ENCODE measurements around the gene LAMA5. TPM values are rescaled to one million over a fixed set of nuclear protein-coding genes. Genes with fewer than 3 reads are reported as not detected.

The LAMA5 gene
- polyA plus RNA-seq, 1 donor (not counting 4 experiments of a cell fraction or from before 2014, with no cell fraction given) = 8.7 TPM

DNA sequence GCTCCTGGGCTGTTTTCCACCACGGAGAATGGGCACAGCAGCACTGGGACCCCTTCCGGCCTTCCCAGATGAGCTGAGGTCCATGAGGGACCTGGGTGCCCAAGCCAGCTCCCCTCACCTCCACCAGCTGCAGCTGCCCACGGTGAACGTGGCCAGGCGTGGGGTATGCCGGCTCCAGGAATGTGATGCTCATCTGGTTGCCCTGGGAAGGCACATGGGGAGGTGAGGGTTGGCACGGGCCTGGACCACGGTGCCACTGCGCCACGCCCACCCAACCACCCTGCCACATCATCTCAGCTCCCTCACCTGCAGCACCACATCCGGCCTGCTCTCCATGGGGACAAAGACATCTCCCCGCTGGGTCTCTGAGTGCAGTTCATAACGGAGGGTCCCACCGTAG lies 40.6 kb downstream of the LAMA5 start:
- no peak for DNase-seq (ENCODE audit: low read depth, low spot score)
- Histone ChIP-seq H3K27ac (ENCODE audit: control insufficient read depth, insufficient read depth, low read length) (no peak overlapping the region), H3K27me3 (ENCODE audit: control insufficient read depth, extremely low read depth, insufficient read depth, low read length) (no peaks in the 10 kb centered on the region), H2AFZ (ENCODE audit: control insufficient read depth, low read length) (no peak overlapping the region), H3K9ac (ENCODE audit: control insufficient read depth, extremely low read depth, insufficient read depth, low read length) (no peak overlapping the region), H3K9me1 (ENCODE audit: control insufficient read depth, extremely low read depth, insufficient read depth, low read length) (no peaks in the 10 kb centered on the region), H3K4me1 (ENCODE audit: control insufficient read depth, extremely low read depth, insufficient read depth, low read length) (no peaks in the 10 kb centered on the region), H3K36me3 (ENCODE audit: control insufficient read depth in 2 of 2, extremely low read depth in 1 of 2, insufficient read depth in 2 of 2, low read length in 2 of 2) (peaks cover 53 to 58% of the 10 kb centered on the region in 2 experiments), H3K4me2 (ENCODE audit: control insufficient read depth, extremely low read depth, insufficient read depth, low read depth, low read length) (no peak overlapping the region), H3K4me3 (ENCODE audit: control insufficient read depth in 2 of 3, extremely low read depth in 1 of 3, insufficient read depth in 2 of 3, low read depth in 1 of 3, low read length in 3 of 3) (no peak overlapping the region), H4K20me1 (ENCODE audit: control insufficient read depth, extremely low read depth, insufficient read depth, low read length) (no peaks in the 10 kb centered on the region), H3K9me3 (ENCODE audit: control insufficient read depth, low read depth, low read length) (no peaks in the 10 kb centered on the region), H3K79me2 (ENCODE audit: control insufficient read depth, insufficient read depth, low read length) (no peaks in the 10 kb centered on the region)
- TF ChIP-seq EZH2 (IDR thresholded peaks at IDR 0.05; ENCODE audit: low read length) (no peak), CTCF (optimal IDR thresholded peaks at IDR 0.05 in 1 of 3, IDR thresholded peaks at IDR 0.05 in 1 of 3, conservative IDR thresholded peaks at IDR 0.05 in 1 of 3; ENCODE audit: extremely low read depth in 1 of 3, insufficient read depth in 2 of 3, low read length in 3 of 3) (no peak)
- FAIRE-seq = no peak
- dilution Hi-C loops (cut with MboI; ENCODE audit: extremely low pct_ligation_motif_present, low sequenced_read_pairs) = no loop called here

DNA sequence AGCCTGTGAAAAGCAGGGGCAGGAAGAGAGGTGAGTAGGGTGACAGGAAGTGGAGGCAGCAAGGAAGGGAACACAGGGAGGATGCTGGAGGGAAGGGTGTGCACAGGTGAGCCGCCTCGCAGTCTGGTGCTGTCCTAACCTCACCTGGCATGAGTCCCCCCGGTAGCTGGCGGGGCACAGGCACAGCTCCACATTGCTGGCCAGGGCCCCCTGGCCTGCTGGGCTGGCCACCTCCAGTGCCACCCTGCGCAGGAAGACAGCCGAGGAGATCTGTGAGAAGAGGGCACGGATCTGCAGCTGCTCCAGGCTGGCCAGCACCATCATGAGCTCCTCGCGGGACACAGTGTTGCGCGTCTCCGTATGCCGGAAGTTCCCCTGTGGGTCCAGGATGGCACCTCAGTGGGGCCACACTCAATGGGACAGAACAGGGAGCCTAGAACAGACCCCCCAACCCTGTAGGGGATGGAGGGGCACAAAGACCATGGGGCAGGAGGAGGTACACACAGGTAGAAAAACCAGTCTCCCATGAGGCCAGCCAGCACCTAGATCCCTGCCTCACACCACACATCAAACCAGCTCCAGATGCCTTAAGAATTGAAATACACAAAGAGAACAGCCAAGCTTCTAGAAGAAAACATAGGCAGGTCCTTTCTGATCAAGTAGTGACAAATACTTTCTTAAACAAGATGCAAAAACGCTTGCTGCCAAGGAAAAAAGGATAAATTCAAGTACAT lies 41.8 kb downstream of the LAMA5 start:
- H3K4me1 ChIP-seq (ENCODE audit: control insufficient read depth, extremely low read depth, insufficient read depth, low read length) = no peaks in the 10 kb centered on the region
- peaks cover 55 to 56% of the 10 kb centered on the region in 2 experiments for H3K36me3 ChIP-seq (ENCODE audit: control insufficient read depth in 2 of 2, extremely low read depth in 1 of 2, insufficient read depth in 2 of 2, low read length in 2 of 2)
- no peaks in the 10 kb centered on the region for H3K9me1 ChIP-seq (ENCODE audit: control insufficient read depth, extremely low read depth, insufficient read depth, low read length)
- H3K27ac ChIP-seq (ENCODE audit: control insufficient read depth, insufficient read depth, low read length) = no peak overlapping the region
- H4K20me1 ChIP-seq (ENCODE audit: control insufficient read depth, extremely low read depth, insufficient read depth, low read length) = no peaks in the 10 kb centered on the region
- dilution Hi-C loops (cut with MboI; ENCODE audit: extremely low pct_ligation_motif_present, low sequenced_read_pairs) = no loop called here
- no peak overlapping the region for H3K9ac ChIP-seq (ENCODE audit: control insufficient read depth, extremely low read depth, insufficient read depth, low read length)
- H3K27me3 ChIP-seq (ENCODE audit: control insufficient read depth, extremely low read depth, insufficient read depth, low read length) = no peaks in the 10 kb centered on the region
- no peak overlapping the region for H3K4me3 ChIP-seq (ENCODE audit: control insufficient read depth in 2 of 3, extremely low read depth in 1 of 3, insufficient read depth in 2 of 3, low read depth in 1 of 3, low read length in 3 of 3)
- no peak overlapping the region for H2AFZ ChIP-seq (ENCODE audit: control insufficient read depth, low read length)
- H3K79me2 ChIP-seq (ENCODE audit: control insufficient read depth, insufficient read depth, low read length) = no peaks in the 10 kb centered on the region
- no peak overlapping the region for H3K4me2 ChIP-seq (ENCODE audit: control insufficient read depth, extremely low read depth, insufficient read depth, low read depth, low read length)
- H3K9me3 ChIP-seq (ENCODE audit: control insufficient read depth, low read depth, low read length) = no peaks in the 10 kb centered on the region
- DNase-seq (ENCODE audit: low read depth, low spot score) = no peak
- TF ChIP-seq CTCF (optimal IDR thresholded peaks at IDR 0.05 in 1 of 3, IDR thresholded peaks at IDR 0.05 in 1 of 3, conservative IDR thresholded peaks at IDR 0.05 in 1 of 3; ENCODE audit: extremely low read depth in 1 of 3, insufficient read depth in 2 of 3, low read length in 3 of 3) (no peak), EZH2 (IDR thresholded peaks at IDR 0.05; ENCODE audit: low read length) (no peak)
- no peak for FAIRE-seq

Data from keratinocyte (primary cell).